GM23338 (cell line): ENCODE results near the gene SIGLEC8. TPM values are rescaled to one million over a fixed set of nuclear protein-coding genes. Genes with fewer than 3 reads are reported as not detected.

Source experiments
- ATAC-seq: fragments of 200-7000 bp; cut with Tn5 transposase; 3 replicates; pipeline ENCODE4 v1.9.1; 2020
- DNase-seq: peaks from one replicate; pipeline ENCODE4 v3.0.0-alpha.2; 2015; ENCODE audit warnings: low spot score
- H2AFZ ChIP-seq: fragments of 200-600 bp; sonication (generic); 2 replicates; pipeline ENCODE4 v1.8.0; 2016; ENCODE audit warnings: antibody characterized with exemption, mild to moderate bottlenecking, moderate library complexity
- H3F3A ChIP-seq: fragments of 200-600 bp; sonication (generic); replicated peaks from 2 replicates; pipeline ENCODE4 v1.8.0; 2017; ENCODE audit warnings: antibody characterized with exemption, mixed run types, low read depth
- H3K27ac ChIP-seq: fragments of 200-600 bp; sonication (generic); 2 replicates; pipeline ENCODE4 v1.6.1; 2016; ENCODE audit warnings: low read depth
- H3K27me3 ChIP-seq: fragments of 200-600 bp; sonication (generic); 2 replicates; pipeline ENCODE4 v1.8.0; 2016; ENCODE audit warnings: mild to moderate bottlenecking, mixed run types, moderate library complexity; ENCODE audit not compliant: insufficient read depth
- H3K36me3 ChIP-seq: fragments of 200-600 bp; sonication (generic); 2 replicates; pipeline ENCODE4 v1.8.0; 2016; ENCODE audit warnings: mild to moderate bottlenecking; ENCODE audit not compliant: insufficient read depth
- H3K4me1 ChIP-seq: fragments of 200-600 bp; sonication (generic); 2 replicates; pipeline ENCODE4 v1.8.0; 2016; ENCODE audit warnings: mild to moderate bottlenecking, moderate library complexity; ENCODE audit not compliant: insufficient read depth
- H3K4me2 ChIP-seq: fragments of 200-600 bp; sonication (generic); 2 replicates; pipeline ENCODE4 v1.7.1; 2017; ENCODE audit warnings: mixed run types
- H3K4me3 ChIP-seq: fragments of 200-600 bp; sonication (generic); 2 replicates; pipeline ENCODE4 v1.6.1; 2016; ENCODE audit warnings: mixed run types
- H3K79me2 ChIP-seq: fragments of 200-600 bp; sonication (generic); replicated peaks from 2 replicates; pipeline ENCODE4 v1.8.0; 2017; ENCODE audit warnings: mild to moderate bottlenecking; ENCODE audit not compliant: insufficient read depth
- H3K9me2 ChIP-seq: fragments of 200-600 bp; sonication (generic); 2 replicates; pipeline ENCODE4 v1.8.0; 2017; ENCODE audit not compliant: insufficient read depth
- H4K20me1 ChIP-seq: fragments of 200-600 bp; sonication (generic); replicated peaks from 2 replicates; pipeline ENCODE4 v1.8.0; 2017; ENCODE audit warnings: mild to moderate bottlenecking; ENCODE audit not compliant: insufficient read depth
- H3K27ac Mint-ChIP-seq: 2 replicates; pipeline ENCODE4 v1.8.0; 2020; ENCODE audit warnings: inconsistent platforms, mild to moderate bottlenecking, moderate library complexity, mixed read lengths
- H3K27me3 Mint-ChIP-seq: 3 replicates; pipeline ENCODE4 v1.8.0; 2022; ENCODE audit warnings: low read depth, mild to moderate bottlenecking, moderate library complexity, mixed read lengths, inconsistent platforms; ENCODE audit not compliant: insufficient read depth, poor library complexity
- H3K36me3 Mint-ChIP-seq: 3 replicates; pipeline ENCODE4 v1.8.0; 2021; ENCODE audit warnings: low read depth, mild to moderate bottlenecking, inconsistent platforms, moderate library complexity, mixed read lengths
- H3K4me1 Mint-ChIP-seq: 3 replicates; pipeline ENCODE4 v1.8.0; 2020; ENCODE audit warnings: mild to moderate bottlenecking, inconsistent platforms, mixed read lengths
- H3K4me3 Mint-ChIP-seq: 3 replicates; pipeline ENCODE4 v1.8.0; 2021; ENCODE audit warnings: moderate library complexity, mild to moderate bottlenecking, inconsistent platforms, mixed read lengths
- H3K9me3 Mint-ChIP-seq: 3 replicates; pipeline ENCODE4 v1.8.0; 2020; ENCODE audit warnings: moderate library complexity, mild to moderate bottlenecking, inconsistent platforms, mixed read lengths
- CREB1 ChIP-seq: fragments of 250-450 bp; sonication (Bioruptor Pico); IDR thresholded peaks from 2 replicates; pipeline ENCODE4 v1.5.0; 2020; ENCODE audit warnings: low read depth, mild to moderate bottlenecking, moderate library complexity
- EZH2 ChIP-seq: fragments of 200-600 bp; sonication (generic); IDR thresholded peaks from one replicate; pipeline ENCODE4 v1.8.0; 2017; ENCODE audit warnings: antibody characterized with exemption, mild to moderate bottlenecking, low read depth; ENCODE audit not compliant: unreplicated experiment
- NANOG ChIP-seq: IDR thresholded peaks from 2 replicates; pipeline ENCODE4 v1.6.1; 2016; ENCODE audit warnings: antibody characterized with exemption, borderline replicate concordance
- POLR2AphosphoS5 ChIP-seq: IDR thresholded peaks from 2 replicates; pipeline ENCODE4 v1.6.1; 2016; ENCODE audit warnings: antibody characterized with exemption, low read depth
- STAT1 ChIP-seq: IDR thresholded peaks from one replicate; pipeline ENCODE4 v1.6.1; 2016; ENCODE audit warnings: antibody characterized with exemption; ENCODE audit not compliant: unreplicated experiment
- ZNF331 ChIP-seq: fragments of 250-450 bp; sonication (Bioruptor Pico); IDR thresholded peaks from 2 replicates; pipeline ENCODE4 v1.5.0; 2020; ENCODE audit warnings: low read depth, mild to moderate bottlenecking, moderate library complexity
- polyA plus RNA-seq: library from polyadenylated mRNA; unstranded; fragments of >200 nt; fragmentation: Nextera tagmentation; extraction: Ambion mirVana; gene quantifications from 2 replicates; pipeline ENCODE4 v1.2.1, GENCODE V29; 2016
- total RNA-seq: library from RNA; depleted of rRNA; stranded (reverse); fragments of >200 nt; shearing (Covaris generic); gene quantifications from 2 replicates; pipeline ENCODE4 v1.2.3, GENCODE V29; 2014
- TF ChIP-seq, protein P1 (sequence below): IDR thresholded peaks from 2 replicates; pipeline ENCODE4 v1.6.1; 2016; ENCODE audit warnings: antibody characterized with exemption

The SIGLEC8 gene
- total and polyA plus RNA-seq, 2 experiments from 2014 or later: not detected

DNA sequence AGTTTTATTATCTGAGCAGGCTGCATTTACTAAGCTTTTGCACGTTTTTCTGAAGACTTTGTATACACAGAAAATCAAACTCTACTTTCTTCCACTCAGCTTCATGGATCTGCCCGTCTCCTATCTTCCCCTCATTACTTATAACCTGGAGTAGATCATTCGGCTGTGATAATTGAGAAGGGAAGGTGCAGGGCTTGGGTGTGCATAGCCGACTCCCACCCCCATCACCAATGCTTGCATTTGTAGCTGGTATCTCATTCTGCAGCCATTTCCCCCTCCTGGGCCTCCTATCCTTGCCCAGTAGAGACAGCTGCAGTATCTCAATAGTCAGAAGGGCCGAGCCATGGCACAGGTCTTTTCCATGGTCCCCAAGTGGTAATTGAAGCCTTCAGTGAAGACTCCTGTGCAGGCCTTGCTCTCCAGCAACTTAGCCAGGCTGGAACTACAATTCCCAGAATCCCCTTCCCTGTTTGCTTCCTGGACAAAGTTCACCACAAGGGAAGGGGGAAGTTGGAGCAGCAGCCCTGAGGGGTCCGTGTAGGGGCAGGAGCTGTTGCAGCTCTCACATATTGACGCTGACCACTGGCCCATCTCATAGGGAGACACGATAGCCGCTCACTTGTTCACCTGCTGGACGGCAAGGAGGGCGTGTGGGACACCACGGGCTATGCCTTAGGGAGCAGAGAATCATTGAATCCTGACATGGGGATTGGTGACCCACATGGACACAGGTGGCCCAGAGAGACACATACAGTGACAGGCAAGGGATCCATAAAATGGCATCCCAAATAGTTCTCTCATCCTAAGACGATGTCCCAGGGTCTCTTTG, 2.1 kb upstream of the SIGLEC8 start:
- H3K4me3 ChIP-seq: peak overlapping the region; percentile 49
- no peaks in the 10 kb centered on the region for H3K36me3 ChIP-seq
- H3K27me3 ChIP-seq: peaks cover 11% of the 10 kb centered on the region
- H3F3A ChIP-seq: no peaks in the 10 kb centered on the region
- H3K79me2 ChIP-seq: no peaks in the 10 kb centered on the region
- Mint-ChIP-seq H3K4me3 (peak overlapping the region; percentile 70), H3K4me1 (peaks cover 3% of the 10 kb centered on the region; the same call in 2 of the 3 replicates), H3K27me3 (peaks cover 15% of the 10 kb centered on the region), H3K27ac (no peak overlapping the region), H3K9me3 (peaks cover 37% of the 10 kb centered on the region), H3K36me3 (no peaks in the 10 kb centered on the region)
- no peaks in the 10 kb centered on the region for H4K20me1 ChIP-seq
- H3K4me1 ChIP-seq: no peaks in the 10 kb centered on the region
- H2AFZ ChIP-seq: peak overlapping the region; percentile 94
- H3K4me2 ChIP-seq: peak overlapping the region; percentile 73; the same call in 1 of the 2 replicates
- ATAC-seq: peak; percentile 73
- peaks cover 3% of the 10 kb centered on the region; the same call in 1 of the 2 replicates for H3K9me2 ChIP-seq
- DNase-seq: peak; percentile 77
- no peak overlapping the region for H3K27ac ChIP-seq
- TF ChIP-seq, protein P1, sequence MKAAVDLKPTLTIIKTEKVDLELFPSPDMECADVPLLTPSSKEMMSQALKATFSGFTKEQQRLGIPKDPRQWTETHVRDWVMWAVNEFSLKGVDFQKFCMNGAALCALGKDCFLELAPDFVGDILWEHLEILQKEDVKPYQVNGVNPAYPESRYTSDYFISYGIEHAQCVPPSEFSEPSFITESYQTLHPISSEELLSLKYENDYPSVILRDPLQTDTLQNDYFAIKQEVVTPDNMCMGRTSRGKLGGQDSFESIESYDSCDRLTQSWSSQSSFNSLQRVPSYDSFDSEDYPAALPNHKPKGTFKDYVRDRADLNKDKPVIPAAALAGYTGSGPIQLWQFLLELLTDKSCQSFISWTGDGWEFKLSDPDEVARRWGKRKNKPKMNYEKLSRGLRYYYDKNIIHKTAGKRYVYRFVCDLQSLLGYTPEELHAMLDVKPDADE: peak; percentile 97
- no peak for TF ChIP-seq NANOG
- TF ChIP-seq CREB1 (CRISPR knock-in tag): no peak
- TF ChIP-seq POLR2AphosphoS5: peak; percentile 63

DNA sequence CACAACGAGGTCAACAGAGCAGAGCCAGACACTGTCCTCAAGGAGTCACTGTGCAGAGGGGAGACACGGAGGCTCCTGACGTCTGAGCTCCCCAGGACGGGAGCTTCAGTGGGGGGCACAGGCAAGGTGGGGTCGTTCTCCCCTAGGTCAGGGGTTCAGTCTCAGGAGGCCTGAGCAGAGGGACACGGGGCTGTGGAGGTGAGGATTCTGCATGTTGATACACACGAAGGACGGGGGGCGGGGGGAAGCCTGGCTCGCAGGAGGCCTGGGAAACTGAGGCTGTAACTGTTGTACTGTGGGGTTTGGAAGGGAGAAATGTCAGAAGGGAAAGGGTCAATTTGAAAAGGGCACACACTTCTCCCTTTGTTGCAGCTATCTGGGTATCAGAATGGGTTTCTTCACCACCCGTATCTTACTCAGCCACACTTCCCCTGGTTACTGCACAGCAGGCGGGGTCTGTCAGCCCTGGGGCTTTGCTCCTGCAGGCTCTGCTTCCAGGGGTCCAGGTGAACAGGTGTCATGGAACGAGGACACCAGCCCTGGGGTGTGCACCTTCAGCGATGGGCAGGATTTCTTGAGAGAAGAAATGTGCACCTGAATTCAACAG, 748 bp upstream of the SIGLEC8 start:
- no peak overlapping the region for H3K27ac Mint-ChIP-seq
- no peak overlapping the region for H2AFZ ChIP-seq
- H3K4me3 ChIP-seq: no peak overlapping the region
- H4K20me1 ChIP-seq: no peaks in the 10 kb centered on the region
- H3K36me3 ChIP-seq: no peaks in the 10 kb centered on the region
- no peak overlapping the region for H3K27ac ChIP-seq
- H3K4me3 Mint-ChIP-seq: no peak overlapping the region
- no peaks in the 10 kb centered on the region; the same call in 2 of the 3 replicates for H3K4me1 Mint-ChIP-seq
- no peaks in the 10 kb centered on the region for H3K27me3 ChIP-seq
- TF ChIP-seq NANOG (no peak), EZH2 (no peak), STAT1 (no peak), ZNF331 (no peak)
- H3K9me2 ChIP-seq: peaks cover 3% of the 10 kb centered on the region; the same call in 1 of the 2 replicates
- peaks cover 3% of the 10 kb centered on the region; the same call in 1 of the 3 replicates for H3K36me3 Mint-ChIP-seq
- H3K27me3 Mint-ChIP-seq: peaks cover 14% of the 10 kb centered on the region
- no peaks in the 10 kb centered on the region for H3K79me2 ChIP-seq
- H3K9me3 Mint-ChIP-seq: peaks cover 35% of the 10 kb centered on the region
- no peaks in the 10 kb centered on the region for H3F3A ChIP-seq
- DNase-seq: no peak
- H3K4me1 ChIP-seq: no peaks in the 10 kb centered on the region
- ATAC-seq: no peak
- H3K4me2 ChIP-seq: no peak overlapping the region
